ENCODE data around the gene MED9.

The MED9 gene

DNA sequence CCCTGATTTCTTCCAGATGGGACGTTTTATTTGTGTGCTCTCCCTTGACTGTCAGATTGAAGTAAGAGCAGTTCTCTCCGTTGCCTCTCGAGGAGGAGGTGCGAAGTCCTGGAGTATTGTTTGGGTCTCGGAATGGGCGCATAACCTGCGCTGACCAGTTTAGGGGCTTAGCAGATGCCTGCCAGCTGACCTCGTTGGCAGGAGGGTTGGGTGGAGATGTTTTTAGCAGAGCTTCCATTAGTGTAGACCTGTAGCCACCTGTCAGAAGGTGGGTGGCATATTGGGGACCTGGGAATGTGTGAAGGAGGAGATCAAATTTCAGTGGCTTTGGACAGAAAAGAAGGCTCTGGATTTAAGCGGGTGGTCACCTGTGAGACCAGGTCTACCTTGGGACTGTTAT is 15.8 kb downstream of the MED9 start:
- no peak for DNase-seq

DNA sequence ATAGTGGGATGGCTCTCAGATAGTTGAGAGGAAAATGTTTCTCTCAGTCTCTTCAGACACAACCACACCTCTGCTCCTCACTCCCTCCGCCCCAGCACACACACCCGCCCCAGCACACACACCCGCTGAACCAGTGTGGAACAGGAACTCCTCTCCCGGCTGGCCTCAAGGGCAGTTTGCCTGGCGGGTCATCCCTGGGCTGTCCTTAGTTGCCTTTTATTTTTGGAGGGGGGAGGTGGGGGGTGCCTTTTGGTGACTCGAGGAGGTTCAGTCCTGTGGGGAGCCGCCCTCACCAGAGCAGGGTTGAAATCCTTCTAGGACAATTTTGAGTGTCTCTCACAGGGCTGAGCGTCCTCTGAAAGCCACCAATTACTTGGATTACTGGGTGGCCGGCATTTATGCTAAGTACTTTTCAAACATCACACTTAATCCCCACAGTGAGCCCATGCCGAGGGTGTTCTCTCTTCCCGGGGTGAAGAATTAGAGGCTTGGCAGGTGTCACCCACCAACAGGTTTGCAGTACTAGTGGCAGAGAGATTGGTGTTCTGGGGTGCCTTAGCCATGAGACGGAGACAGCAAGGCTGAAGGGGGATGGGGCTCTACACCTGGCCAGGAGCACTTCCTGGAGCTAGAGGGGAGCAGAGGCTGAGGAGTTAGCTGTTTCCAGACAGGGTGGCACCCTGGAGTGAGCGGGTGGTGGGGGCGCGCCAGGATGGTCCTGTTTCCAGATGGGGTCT is 16.6 kb downstream of the MED9 start:
- DNase-seq, result no peak

DNA sequence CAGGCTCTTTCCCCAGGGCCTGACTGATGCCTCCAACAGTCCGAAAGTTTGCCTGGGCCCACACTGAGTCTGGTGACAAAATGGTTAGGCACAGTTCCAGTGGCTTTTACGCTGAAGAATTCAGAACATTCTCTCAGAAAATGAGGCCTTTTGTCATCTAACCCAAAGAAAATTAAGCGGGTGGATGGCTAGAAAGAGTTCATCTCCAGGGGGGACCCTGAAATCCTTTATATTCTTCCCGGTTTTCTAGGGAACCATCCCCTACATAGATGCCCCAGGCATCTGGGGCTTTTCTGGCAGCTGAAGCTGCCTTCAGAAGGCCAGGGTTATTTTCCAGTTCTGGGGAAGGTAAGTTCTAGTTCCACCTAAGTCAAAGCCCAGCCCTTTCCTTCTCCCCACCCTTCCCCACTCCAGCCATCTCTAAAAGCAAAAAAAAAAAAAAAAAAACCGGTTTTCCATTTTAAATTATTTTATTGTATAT is 17.2 kb downstream of the MED9 start:
- DNase-seq, result no peak

DNA sequence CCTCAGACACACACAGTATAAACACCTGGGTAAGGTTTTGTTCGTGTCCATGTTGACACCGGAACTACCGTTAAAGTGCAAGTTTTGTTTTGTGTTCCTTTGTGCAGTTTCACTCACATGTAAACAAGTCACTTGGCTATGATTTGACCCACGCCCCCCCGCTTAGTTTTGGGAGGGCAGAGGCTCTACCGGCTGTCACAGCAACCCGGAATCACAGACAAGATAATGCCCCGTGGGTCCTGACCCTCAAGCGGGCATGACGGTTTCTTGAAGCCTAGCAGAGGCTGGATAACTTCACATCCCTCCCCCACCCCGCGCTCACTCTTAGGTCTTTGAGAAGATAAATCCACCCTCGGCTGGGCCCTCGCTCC is 17.7 kb downstream of the MED9 start:
- no peak for DNase-seq

DNA sequence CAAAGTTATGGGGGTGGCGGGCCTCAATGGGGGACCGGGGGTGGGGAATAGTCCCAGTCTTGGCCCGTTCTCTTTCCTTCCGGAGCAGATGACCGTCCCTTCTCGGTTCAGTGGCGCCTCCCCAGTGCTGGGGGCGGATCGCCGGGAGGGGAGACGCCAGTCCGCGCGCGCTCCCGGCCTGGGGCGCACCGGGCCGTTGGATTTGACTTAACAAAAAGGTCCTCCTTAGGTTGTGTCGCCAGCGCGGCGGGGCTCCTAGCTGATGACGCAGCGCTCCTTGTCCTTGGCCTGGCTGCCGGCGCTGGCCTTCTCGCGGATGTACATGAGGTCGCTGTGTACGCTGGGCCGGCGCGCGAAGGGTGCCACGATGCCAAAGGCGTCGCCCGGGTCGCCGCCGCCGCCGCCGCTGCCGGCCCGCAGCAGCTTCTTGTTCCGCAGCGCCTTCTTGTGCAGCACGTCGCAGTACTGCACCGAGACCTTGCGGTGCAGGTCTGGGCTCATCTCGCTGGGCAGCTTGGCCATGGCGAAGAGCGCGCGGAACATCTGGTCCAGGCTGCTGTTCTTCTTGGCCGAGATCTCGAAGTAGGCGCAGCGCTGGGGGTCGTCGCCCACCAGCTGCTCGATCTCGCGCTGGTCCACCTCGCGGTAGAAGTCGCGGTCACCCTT is 18.2 kb downstream of the MED9 start:
- DNase-seq, result no peak

DNA sequence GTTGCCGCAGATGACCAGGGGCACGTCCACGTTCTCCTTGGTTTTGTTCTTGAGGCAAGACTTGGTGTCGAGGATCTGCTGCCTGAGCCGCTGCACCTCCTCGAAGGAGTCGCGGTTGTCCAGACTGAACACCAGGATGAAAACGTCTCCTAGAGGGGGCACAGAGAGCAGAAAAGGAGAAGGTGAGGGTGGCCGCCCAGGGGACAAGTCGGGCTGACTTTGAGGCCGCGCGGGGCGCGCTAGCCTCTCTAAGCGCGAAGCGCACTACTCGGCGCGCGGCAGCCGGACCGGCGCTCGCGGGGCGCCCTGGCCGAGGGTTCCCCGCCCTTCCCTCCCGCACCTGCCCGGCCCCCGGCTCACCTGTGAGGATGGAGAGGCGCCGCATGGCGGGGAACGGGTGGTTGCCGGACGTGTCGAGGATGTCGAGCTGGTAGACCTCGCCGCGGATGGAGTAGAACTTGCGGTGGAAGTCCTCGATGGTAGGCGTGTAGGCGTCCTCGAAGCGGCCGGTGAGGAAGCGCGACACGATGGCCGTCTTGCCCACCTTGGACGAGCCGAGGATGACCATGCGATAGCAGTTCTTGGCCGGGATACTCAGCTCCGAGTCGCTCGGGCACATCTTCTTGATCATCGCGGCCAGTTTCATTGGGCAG is 18.9 kb downstream of the MED9 start:
- DNase-seq, result no peak

DNA sequence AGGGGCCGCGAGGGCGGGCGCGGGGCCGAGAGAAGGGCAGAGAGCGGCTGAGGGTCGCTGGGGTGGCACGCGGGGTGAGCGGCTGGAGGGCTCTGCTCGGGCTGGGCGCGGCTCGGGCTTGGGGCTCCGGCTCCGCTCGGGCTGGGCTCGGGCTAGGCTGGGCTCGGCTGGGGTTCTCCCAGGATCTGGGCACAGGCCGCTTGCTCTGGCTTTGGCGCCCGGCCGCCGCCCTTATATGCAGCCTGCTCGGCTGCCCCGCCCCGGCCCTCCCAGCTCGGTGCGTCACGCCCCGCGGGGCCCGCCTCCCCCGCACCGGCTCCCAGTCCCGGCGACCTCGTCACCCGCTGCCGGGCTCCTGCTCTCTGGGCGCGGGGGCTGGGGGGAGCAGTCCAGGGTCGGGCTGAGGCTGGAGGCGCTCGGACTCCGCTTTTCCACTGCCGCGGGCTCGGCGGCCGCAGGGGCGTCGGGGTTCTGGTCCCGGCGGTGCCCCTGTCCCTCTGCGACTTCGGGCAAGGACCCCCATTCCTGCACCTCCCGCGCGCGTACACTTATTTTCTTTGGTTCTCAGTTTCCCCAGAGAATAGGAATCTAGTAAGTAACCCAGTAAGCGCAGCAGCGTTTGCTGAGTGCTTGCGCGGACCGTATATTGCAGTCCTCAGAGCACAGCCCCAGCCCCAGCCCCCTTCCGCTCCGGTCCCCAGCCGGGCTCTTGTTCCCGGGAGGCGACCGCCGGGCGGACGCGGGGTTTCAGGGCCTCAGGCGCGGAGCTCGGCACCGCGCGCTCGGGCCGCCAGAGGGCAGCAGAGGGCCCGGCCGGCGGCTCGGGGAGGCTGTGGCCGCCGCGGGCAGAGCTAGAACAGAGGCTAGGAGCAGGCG is 19.6 kb downstream of the MED9 start, which contains the start of gene RASD1:
Gene RASD1, minus strand, starts transcription at position 207 of the 876 bp plus-strand sequence. CDS start 214 bp downstream, outside the sequence.
- DNase-seq, result peak in 1 of 2 experiments; percentile 20

DNA sequence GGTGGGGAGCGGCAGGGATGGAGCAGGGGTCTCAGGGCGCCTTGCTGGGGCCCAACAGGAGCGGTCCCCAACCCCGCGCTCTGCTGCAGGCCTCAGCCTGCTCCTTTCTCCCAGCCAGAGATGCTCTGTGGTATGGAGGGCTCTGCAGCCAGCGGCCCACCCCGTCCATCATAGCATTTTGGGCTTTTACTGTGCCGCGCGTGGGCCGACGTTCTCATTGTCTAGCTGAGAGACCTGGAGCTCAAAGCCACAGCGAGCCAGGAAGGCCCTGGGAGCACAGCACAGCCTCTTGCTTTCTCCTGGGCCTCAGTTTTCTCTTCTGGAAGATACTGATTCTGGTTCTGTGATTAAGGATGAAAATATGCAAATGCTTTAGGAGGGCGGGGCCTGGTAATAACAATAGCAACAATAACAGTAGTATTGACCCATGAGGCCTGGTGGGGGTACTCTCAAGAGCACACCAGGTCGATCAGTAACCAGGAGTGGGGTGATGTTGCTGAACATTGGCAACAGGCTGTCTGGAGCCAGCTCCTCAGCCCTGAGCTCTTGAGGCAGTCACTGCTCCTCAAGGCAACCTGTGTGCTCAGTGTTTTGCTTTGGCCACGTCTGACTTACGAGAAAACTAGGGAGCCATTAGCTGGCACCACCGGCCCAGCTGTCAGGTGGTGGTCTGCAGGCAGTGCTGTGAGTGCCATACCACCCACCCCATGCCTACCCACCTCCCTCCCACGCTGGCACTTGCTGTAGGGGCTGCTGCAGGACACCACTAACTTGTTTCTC is 20.5 kb downstream of the MED9 start:
- no peak for DNase-seq

DNA sequence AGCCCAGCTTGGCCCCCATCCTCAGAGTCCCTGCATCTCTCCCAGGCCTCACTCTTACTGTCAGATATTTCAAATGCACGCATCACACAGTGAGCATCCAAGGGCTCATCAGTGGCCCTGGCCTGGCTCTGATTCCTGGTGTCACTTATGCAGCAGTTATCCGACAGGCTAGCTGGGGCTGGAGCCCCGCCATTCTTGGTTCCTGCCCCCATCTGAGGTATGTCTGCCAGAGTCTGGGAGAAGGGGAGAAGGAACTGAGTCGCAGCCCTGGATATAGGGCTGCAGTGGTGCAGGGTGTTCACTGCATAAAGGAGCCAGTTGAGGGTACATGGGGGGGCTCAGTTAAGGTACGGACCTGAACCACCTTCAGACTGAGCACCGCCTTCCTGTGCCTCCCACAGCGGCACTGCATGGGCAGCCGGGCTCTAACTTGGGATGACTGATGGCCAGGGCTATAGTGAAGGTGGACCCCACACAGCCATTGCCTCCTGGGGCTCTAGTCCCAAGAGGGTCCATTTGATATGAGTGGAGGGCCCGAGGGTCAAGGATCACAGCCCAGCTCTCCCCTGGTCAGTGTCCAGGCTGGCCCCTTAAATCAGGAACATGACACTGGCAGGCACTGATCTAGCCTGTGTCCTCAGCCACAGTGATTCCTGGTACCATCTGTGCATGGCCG is 21.2 kb downstream of the MED9 start:
- no peak for DNase-seq

DNA sequence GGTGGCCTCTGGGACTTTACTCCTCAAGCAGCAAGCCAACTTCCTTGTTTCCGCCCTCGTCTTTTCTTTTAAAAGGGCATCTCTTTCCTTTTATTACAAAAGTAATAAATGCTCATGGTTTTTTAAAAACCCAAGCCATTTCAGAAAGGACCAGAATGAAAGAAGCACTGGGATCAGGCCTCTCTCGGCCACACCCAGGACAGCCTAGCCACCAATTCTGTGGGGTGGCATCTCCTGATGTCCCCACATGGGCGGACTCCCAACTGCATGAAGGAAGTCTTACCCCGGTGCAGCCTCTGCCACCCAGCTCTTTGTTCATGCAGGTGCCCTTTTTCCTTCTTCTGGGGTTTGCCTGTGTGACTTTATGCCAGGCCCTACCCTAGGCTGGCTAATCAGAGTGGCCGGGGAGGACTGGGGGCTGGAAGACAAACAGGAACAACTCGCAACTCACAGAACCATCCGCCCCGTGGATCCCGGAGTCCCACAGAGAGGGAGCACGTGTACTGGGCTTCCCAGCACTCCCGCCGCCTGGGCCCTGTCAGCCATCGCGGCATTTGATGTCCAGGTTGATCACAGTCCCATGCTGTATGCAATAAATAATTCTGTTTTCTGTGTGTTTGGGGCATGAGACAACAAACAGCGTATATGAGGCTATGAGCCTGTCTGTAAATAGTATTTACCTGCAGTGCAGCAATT is 22.0 kb downstream of the MED9 start:
- DNase-seq, result no peak

DNA sequence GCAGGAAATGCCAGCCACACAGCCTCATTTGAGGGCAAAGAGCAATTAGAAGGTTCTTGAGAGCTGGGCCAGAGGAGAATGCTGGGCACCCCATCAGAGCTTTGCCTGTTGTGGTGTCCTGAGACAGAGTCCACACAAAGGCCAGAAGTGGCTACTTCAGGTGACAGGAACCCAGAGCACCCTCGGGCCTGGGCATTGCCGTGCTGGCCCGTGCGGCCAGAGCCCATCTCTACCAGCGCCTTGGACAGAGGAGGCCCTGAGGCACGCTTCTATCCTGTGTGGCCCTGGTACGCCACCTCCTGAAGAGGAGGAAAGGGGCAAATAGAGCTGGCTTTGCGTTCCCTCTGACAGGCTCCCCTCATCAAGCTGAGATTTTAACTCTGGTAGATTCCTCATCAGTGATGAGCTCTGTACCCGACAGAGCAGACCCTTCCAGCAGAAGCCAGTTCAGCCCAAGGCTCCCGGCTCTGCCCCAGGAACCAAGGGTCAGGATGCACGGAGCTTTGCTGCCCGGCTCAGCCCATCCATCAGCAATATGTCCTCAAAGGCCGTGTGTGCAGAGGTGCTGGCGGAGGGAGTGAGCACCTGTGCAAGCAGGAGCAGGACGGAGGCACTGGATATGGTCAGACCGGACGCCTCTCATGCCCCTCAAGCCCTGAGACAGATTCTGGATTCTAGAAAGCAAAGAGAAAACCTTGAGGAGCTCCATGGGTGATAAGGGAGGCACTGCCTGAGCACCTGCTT is 22.8 kb downstream of the MED9 start:
- DNase-seq, result no peak

DNA sequence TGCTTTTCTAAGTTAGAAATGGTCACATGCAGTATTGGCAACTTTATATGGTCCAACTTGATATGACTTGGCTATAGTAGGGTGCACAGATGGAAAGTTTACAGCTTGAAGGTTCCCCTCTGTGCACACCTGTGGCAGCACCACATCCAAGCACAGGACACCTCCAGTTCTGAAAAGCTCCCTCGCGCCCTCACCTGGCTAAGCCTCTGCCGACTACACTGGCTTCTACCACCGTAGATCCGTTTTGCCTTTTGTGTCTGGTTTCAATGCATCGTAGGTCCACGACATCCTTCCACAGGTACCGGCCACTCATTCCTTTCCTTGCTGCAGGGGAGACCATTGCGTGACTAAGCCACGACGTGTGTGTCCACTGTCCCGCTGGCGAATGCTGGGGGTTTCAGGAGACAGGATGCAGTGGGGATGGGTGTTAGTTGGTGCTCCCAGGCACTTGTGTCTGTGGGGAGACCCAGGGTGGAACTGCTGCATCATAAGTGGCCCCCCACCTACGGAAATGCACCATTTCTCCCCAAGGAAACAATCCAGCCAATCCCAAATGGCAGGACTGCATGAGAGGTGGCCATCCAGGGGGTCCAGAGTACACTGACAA is 24.3 kb downstream of the MED9 start:
- DNase-seq, result no peak

DNA sequence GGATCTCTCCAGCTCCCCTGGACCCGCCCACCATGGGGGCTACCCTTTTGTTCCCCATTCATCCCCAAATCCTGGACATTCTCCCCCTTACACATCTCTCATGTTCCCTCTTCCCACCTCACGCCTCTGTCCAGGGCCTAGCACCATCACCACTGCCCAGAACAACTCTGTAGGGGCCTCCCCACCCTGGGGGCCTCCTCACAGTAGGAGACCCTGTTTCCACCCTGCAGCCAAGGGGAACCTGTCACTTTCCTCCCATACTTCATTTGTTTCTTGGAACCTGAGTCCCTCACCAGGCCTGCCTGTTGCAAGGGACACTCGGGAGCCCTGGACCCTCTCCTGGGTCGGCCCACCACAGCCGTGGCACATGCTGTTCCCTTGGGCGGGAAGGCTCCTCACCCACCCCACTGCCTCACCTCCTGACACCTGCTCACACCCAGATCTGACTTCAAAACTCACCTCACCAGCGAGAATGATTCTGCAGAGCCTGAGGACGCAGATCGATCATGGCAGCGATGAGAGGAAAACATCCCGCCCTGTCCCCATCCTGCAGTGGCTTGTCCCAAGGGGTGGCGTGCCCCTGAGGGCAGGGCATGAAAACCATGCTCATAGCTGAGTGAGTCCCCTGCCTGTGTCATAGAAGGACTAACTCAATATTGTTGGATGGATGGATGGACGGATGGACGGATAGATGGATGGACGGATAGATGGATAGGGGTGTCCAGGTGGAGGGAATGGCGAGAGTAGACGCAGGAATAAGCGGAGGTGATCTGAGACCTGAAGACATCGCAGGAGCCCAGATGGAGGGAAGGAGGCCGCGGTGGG is 26.2 kb downstream of the MED9 start:
- no peak for DNase-seq

DNA sequence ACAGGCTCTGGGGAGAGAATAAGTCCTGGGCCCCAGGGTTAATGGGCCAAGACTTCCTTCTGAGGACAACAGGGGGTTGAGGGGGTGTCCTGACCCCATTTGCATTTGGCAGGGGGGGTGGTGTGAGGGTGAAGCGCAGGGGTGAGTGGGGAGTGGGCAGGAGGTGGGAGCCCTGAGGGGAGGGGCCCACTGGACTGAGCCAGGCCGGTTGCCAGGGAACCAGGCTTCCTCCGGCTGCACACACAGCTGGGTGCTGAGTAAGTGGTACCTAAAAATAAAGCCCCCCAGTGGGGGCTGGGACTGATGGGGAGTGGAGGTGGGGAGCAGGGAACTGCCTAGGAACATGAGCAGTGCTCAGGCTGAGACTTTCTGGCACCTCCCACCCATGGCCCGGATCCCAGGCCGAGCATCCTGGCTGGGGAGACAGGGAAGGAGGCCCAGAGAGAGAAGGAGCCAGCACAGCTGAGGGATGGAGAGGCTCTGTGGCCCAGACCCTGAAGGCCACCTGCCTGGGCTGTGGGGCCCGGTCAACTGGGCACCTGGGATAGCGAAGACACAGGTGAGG is 26.8 kb downstream of the MED9 start:
- no peak for DNase-seq

DNA sequence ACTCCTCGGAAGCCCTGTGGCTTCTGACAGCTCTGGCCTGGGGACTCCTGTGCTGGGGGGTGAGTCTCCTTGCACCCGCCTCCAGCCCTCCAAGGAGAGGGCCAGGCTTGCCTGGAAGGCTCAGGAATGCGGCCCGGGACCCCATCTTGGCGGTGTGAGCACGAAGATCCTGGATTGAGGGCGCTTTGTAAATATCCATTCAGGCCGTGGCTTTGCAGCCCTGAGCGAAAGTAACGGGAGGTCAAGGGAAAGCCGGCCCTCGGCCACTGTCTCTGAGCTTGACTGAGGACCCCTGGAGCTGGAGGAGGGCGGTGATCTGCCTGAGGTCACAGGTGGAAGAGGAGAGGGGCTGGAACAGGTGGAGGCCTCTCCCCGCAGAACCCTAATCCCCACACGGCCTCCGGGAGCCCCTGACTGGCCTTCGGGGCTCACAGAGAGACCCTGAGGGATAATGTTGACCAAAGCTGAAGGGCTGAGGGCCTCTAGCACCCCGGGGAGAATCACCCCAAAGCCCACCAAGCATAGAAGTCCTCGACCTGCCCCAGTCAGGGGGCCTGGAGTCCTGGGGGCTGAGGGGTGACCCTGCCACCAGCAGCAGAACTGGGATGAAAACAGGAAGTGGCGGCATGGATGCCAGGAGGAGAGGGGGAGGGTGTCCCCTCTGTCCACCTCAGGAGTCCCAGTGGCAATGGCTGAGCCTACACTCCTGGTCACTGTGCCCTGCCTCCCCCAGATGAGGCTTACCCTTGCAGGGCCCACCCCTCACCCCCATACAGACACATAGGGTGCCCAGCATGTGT is 27.7 kb downstream of the MED9 start:
- DNase-seq, result no peak

DNA sequence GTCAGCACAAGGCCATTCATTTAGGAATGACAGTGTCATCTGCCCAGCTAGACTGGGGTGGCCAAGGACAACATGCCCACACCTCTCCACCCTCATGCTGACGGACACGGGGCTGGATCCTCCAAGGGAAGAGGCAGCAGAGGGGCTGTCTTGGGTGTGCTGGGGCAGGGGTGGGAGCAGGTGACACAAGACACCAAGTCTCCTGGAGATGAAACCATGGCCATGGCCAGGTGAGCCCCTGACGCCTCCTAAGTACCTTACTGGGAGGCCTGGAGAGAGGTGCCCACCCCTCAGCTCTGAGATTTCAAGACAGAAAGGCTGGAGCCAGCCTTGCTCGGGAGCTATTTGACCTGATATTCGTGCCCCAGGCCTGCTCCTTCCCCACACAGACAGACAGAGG is 28.4 kb downstream of the MED9 start:
- DNase-seq, result no peak

DNA sequence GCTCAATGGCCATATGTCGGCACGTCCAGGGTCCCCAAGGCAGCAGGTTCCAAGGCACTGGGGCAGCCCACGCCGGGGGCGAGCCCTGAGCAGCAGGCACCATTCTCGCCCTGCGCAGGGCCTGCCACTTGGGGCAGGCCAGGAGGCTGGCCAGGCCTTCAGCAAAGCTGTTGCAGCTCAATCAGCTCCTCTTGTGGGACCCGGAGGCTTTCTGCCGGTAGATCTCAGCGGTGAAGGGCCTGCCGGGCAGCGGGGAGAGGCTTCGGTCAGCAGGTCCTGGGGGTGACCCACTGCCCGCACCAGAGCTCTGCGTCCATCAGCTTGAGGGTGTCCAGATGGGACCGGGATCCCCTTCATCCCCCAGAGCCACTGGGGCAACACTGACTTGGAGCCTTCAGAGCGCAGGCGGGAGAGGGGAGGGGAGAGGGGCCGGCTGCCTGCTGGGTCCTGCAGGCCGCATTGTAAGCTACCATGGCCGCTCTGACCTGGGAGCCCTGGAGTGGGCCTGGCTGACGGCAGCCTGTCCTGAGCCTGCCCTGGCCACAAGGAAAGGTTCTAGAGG is 28.9 kb downstream of the MED9 start:
- no peak for DNase-seq
